PC-3 (cell line): ENCODE data around the gene LIN28B. TPM values are rescaled to one million over a fixed set of nuclear protein-coding genes. Genes with fewer than 3 reads are reported as not detected.

Source experiments
- ATAC-seq: fragments of 200-7000 bp; cut with Tn5 transposase; 2 replicates; pipeline ENCODE4 v1.9.1; 2020; ENCODE audit warnings: mild to moderate bottlenecking, moderate library complexity
- BruUV-seq: library from RNA; stranded (reverse); fragments of 400-500 nt; replicated peaks from 2 replicates; lab custom pipeline; 2021; lab: Mats Ljungman, UMichigan
- CTCF ChIA-PET: fragments of 300-600 bp; sonication (Branson Sonifier 250); formaldehyde crosslinking; loops from one replicate; lab custom pipeline; 2022; ENCODE audit warnings: antibody characterized with exemption; lab: Charles Lee
- POLR2A ChIA-PET: fragments of 300-600 bp; sonication (Branson Sonifier 250); formaldehyde crosslinking; loops from one replicate; lab custom pipeline; 2022; ENCODE audit warnings: antibody characterized with exemption; ENCODE audit not compliant: unreplicated experiment; lab: Charles Lee
- DNase-seq: peaks from one replicate; pipeline ENCODE4 v3.0.0-alpha.2; 2015
- H2AFZ ChIP-seq: fragments of 300-600 bp; sonication (generic); 2 replicates; pipeline ENCODE4 v1.6.0; 2016; ENCODE audit warnings: antibody characterized with exemption, low read length
- H3F3A ChIP-seq: fragments of 300-600 bp; sonication (generic); one replicate; pipeline ENCODE4 v1.6.0; 2017; ENCODE audit warnings: antibody characterized with exemption, low read length, control low read depth, mild to moderate bottlenecking; ENCODE audit not compliant: unreplicated experiment
- H3K27ac ChIP-seq: fragments of 300-600 bp; sonication (generic); 2 replicates; pipeline ENCODE4 v1.5.1; 2016; ENCODE audit warnings: mild to moderate bottlenecking, low read length
- H3K27me3 ChIP-seq: fragments of 300-600 bp; sonication (generic); 2 replicates; pipeline ENCODE4 v1.6.1; 2016; ENCODE audit warnings: low read length, mixed read lengths
- H3K36me3 ChIP-seq: fragments of 300-600 bp; sonication (generic); 2 replicates; pipeline ENCODE4 v1.6.1; 2016; ENCODE audit warnings: low read depth, mixed run types, low read length, mixed read lengths
- H3K4me1 ChIP-seq: fragments of 300-600 bp; sonication (generic); 2 replicates; pipeline ENCODE4 v1.5.1; 2016; ENCODE audit warnings: low read length; ENCODE audit not compliant: insufficient read depth
- H3K4me2 ChIP-seq: fragments of 300-600 bp; sonication (generic); 2 replicates; pipeline ENCODE4 v1.6.0; 2016; ENCODE audit warnings: low read length
- H3K4me3 ChIP-seq: fragments of 300-600 bp; sonication (generic); 2 replicates; pipeline ENCODE4 v1.5.1; 2016; ENCODE audit warnings: mild to moderate bottlenecking, low read length, mixed read lengths
- H3K79me2 ChIP-seq: fragments of 300-600 bp; sonication (generic); 2 replicates; pipeline ENCODE4 v1.6.1; 2017; ENCODE audit warnings: low read length, mixed read lengths
- H3K9ac ChIP-seq: fragments of 300-600 bp; sonication (generic); 2 replicates; pipeline ENCODE4 v1.6.0; 2016; ENCODE audit warnings: mild to moderate bottlenecking, low read length
- H3K9me2 ChIP-seq: fragments of 300-600 bp; sonication (generic); replicated peaks from 2 replicates; pipeline ENCODE4 v1.6.1; 2016; ENCODE audit warnings: mixed run types, low read length, mixed read lengths
- H3K9me3 ChIP-seq: fragments of 300-600 bp; sonication (generic); 2 replicates; pipeline ENCODE4 v1.6.1; 2016; ENCODE audit warnings: low read length, mixed read lengths
- H4K20me1 ChIP-seq: fragments of 300-600 bp; sonication (generic); 2 replicates; pipeline ENCODE4 v1.6.1; 2016; ENCODE audit warnings: low read length, mixed read lengths
- EZH2 ChIP-seq: fragments of 300-600 bp; sonication (generic); IDR thresholded peaks from one replicate; pipeline ENCODE4 v1.6.1; 2017; ENCODE audit warnings: antibody characterized with exemption, mild to moderate bottlenecking, low read length; ENCODE audit not compliant: unreplicated experiment
- EZH2phosphoT487 ChIP-seq: fragments of 300-600 bp; sonication (generic); IDR thresholded peaks from 2 replicates; pipeline ENCODE4 v1.6.1; 2018; ENCODE audit warnings: mild to moderate bottlenecking, antibody characterized with exemption, low read length, borderline replicate concordance
- intact Hi-C: fragments of 100-400 bp; cut with micrococcal nuclease; formaldehyde crosslinking; loops from 2 replicates; pipeline ENCODE4 v1.9.0; 2023
- total RNA-seq: library from RNA; depleted of rRNA; stranded (reverse); fragments of >200 nt; gene quantifications from 2 replicates; pipeline ENCODE4 v1.2.3, GENCODE V29; 2014
- TF ChIP-seq, protein P1 (sequence below): fragments of 300-600 bp; sonication (generic); conservative IDR thresholded peaks from 2 replicates; pipeline ENCODE4 v1.5.1; 2017; ENCODE audit warnings: antibody characterized with exemption, low read depth, mild to moderate bottlenecking, low read length

LIN28B gene
- total RNA-seq, 1 experiment from 2014 or later = 0.11 TPM

DNA sequence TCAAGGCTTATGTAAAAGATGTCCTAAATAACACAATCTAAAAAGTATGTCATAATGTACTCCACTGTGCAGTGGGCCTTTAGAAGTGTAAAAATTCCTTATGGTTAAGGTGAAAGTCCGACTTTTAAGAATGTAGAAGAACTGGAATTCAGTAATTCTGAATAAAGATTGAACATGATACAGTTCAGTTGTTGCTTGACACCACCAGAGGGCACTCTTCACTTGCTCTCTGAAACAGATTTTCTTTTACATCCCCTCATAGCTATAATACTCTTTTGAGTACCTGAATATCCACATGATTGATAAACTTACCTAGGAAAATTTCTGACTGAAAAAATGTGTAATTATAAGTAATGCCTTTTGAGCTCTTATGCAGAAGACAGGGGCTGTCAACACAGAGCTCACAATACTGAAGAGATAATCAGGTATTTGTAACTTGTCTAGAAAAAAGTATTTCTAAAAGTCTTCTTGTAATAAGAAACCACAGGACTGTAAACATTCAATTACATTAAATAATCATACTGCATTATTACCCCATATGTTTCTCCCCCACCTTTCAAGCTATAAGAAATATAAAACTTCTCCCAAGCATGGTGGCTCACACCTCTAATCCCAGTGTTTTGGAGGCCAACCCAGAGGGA lies 130.8 kb downstream of the LIN28B start:
- TF ChIP-seq, protein P1, sequence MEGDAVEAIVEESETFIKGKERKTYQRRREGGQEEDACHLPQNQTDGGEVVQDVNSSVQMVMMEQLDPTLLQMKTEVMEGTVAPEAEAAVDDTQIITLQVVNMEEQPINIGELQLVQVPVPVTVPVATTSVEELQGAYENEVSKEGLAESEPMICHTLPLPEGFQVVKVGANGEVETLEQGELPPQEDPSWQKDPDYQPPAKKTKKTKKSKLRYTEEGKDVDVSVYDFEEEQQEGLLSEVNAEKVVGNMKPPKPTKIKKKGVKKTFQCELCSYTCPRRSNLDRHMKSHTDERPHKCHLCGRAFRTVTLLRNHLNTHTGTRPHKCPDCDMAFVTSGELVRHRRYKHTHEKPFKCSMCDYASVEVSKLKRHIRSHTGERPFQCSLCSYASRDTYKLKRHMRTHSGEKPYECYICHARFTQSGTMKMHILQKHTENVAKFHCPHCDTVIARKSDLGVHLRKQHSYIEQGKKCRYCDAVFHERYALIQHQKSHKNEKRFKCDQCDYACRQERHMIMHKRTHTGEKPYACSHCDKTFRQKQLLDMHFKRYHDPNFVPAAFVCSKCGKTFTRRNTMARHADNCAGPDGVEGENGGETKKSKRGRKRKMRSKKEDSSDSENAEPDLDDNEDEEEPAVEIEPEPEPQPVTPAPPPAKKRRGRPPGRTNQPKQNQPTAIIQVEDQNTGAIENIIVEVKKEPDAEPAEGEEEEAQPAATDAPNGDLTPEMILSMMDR = peak; percentile 80
- TF ChIP-seq EZH2 = no peak
- ATAC-seq = peak; percentile 50
- H3K36me3 ChIP-seq = no peaks in the 10 kb centered on the region
- intact Hi-C loops = loop anchor here (1.0 to 5.0 kb wide), 6 partner anchors 90 to 337 kb away; partner anchors contain the start of gene PREP
- H3K9ac ChIP-seq = no peak overlapping the region
- no peak overlapping the region for H2AFZ ChIP-seq
- H3F3A ChIP-seq = no peaks in the 10 kb centered on the region
- BruUV-seq = no TSS peak
- H3K27me3 ChIP-seq = no peaks in the 10 kb centered on the region
- ChIA-PET POLR2A (no interaction called here), CTCF (no interaction called here)
- 0 out of 2 replicates have a peak, but pooled peaks cover 3% of the 10 kb centered on the region for H3K4me1 ChIP-seq
- H3K4me3 ChIP-seq = no peak overlapping the region
- no peaks in the 10 kb centered on the region for H4K20me1 ChIP-seq
- H3K9me2 ChIP-seq = no peaks in the 10 kb centered on the region
- no peaks in the 10 kb centered on the region for H3K9me3 ChIP-seq
- H3K27ac ChIP-seq = no peak overlapping the region
- H3K4me2 ChIP-seq = no peak overlapping the region
- peak; percentile 63 for DNase-seq
- no peaks in the 10 kb centered on the region for H3K79me2 ChIP-seq

DNA sequence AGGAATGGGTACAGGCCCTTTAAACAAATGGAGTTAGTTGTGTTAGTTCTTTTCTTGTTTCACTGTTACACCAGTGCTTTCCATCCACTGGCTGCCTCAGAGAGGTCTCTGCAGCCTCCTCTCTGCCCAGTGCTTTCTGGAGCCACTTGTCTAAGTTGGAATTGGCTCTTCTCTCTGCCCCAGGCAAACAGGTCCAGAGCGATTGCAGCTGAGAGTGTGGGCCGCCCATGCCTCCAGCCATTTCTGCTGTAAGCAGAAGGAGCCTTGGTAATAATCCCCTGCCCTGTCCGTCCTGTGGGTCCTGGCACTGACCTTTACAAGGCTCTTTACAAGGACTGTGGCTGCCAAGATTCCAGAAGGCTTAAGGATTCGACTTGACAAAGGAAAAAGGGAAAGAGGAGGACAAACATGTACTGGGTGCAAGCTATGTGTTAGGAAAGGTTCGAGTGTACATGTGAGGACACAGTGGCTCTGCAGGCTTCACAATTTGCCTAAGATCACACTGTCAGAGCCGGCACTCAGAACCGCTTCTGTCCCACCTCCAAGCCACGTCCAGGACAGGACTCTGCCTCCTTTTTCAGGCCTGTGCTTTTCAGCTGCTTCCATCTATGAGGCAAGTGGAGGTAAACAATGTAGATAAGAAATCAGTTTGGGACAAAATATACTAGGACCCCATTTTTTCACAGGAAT lies 134.4 kb downstream of the LIN28B start:
- POLR2A ChIA-PET = no interaction called here
- Histone ChIP-seq H3K36me3 (no peaks in the 10 kb centered on the region), H3K27ac (no peak overlapping the region), H3K4me2 (no peak overlapping the region), H3K79me2 (no peaks in the 10 kb centered on the region), H2AFZ (0 out of 2 replicates have a peak overlapping the region, but pooled peaks have one; percentile 22), H3K9me2 (no peaks in the 10 kb centered on the region), H4K20me1 (no peaks in the 10 kb centered on the region), H3K9me3 (no peaks in the 10 kb centered on the region), H3K27me3 (no peaks in the 10 kb centered on the region), H3F3A (no peaks in the 10 kb centered on the region), H3K9ac (no peak overlapping the region), H3K4me3 (no peak overlapping the region), H3K4me1 (0 out of 2 replicates have a peak, but pooled peaks cover 3% of the 10 kb centered on the region)
- no peak for TF ChIP-seq EZH2phosphoT487
- no peak for TF ChIP-seq EZH2
- TF ChIP-seq, protein P1 = no peak
- BruUV-seq = no TSS peak
- DNase-seq = no peak
- CTCF ChIA-PET = no interaction called here
- intact Hi-C loops = no loop called here
- peak; percentile 37; the same call in 1 of the 2 replicates for ATAC-seq
